SK-N-SH (cell line): Measurements from ENCODE around the gene CELSR2. TPM values are rescaled to one million over a fixed set of nuclear protein-coding genes. Genes with fewer than 3 reads are reported as not detected.

Experiments
- CTCF ChIA-PET: fragments of 300-600, 350-600 bp; formaldehyde crosslinking; extraction: SDS; loops from one replicate; lab custom pipeline; 2021; lab: Yijun Ruan, JAX
- POLR2A ChIA-PET: fragments of 350-600 bp; sonication (Branson Sonifier 250); formaldehyde crosslinking; extraction: SDS; loops from one replicate; lab custom pipeline; 2020; ENCODE audit warnings: antibody characterized with exemption, inconsistent platforms; lab: Yijun Ruan, JAX
- DNase-seq: peaks from one replicate; pipeline ENCODE4 v3.0.0; 2012
- H2AFZ ChIP-seq: fragments of 200-600 bp; sonication (generic); 2 replicates; pipeline ENCODE4 v1.8.1; 2016; ENCODE audit warnings: antibody characterized with exemption, mild to moderate bottlenecking, low read depth
- H3F3A ChIP-seq: fragments of 200-600 bp; sonication (generic); replicated peaks from 2 replicates; pipeline ENCODE3; 2016; ENCODE audit warnings: antibody characterized with exemption, mild to moderate bottlenecking; ENCODE audit not compliant: insufficient read depth
- H3K27ac ChIP-seq, 2 experiments: fragments of 200-500 bp in 1 of 2; fragments of 200-600 bp in 1 of 2; sonication (Bioruptor generic) in 1 of 2; sonication (generic), shearing (Covaris generic) in 1 of 2; 2 replicates each; pipeline versions ENCODE4 v1.5.1 to v1.6.1; 2014 to 2016; ENCODE audit warnings: low read depth in 2 of 2, inconsistent platforms in 1 of 2, low read length in 1 of 2, mild to moderate bottlenecking in 1 of 2, mixed read lengths in 1 of 2
- H3K27me3 ChIP-seq: fragments of 200-600 bp; sonication (generic), shearing (Covaris generic); 2 replicates; pipeline ENCODE4 v1.6.1; 2016; ENCODE audit warnings: mixed run types; ENCODE audit not compliant: insufficient read depth
- H3K36me3 ChIP-seq, 2 experiments: fragments of 200-500 bp in 1 of 2; fragments of 200-600 bp in 1 of 2; sonication (Bioruptor generic) in 1 of 2; sonication (generic) in 1 of 2; replicated peaks in 1 of 2; 2 replicates each; pipeline versions ENCODE3 to v1.5.1; 2014 to 2016; ENCODE audit warnings: low read length in 1 of 2, mild to moderate bottlenecking in 1 of 2; ENCODE audit not compliant: insufficient read depth in 2 of 2, control insufficient read depth in 1 of 2
- H3K4me1 ChIP-seq, 2 experiments: fragments of 200-500 bp in 1 of 2; fragments of 200-600 bp in 1 of 2; sonication (Bioruptor generic) in 1 of 2; sonication (generic), shearing (Covaris generic) in 1 of 2; 2 replicates each; pipeline versions ENCODE4 v1.5.1 to v1.6.1; 2014 to 2016; ENCODE audit warnings: low read depth in 1 of 2, low read length in 1 of 2, mixed run types in 1 of 2; ENCODE audit not compliant: insufficient read depth in 2 of 2, control insufficient read depth in 1 of 2
- H3K4me2 ChIP-seq: fragments of 200-600 bp; sonication (generic), shearing (Covaris generic); 2 replicates; pipeline ENCODE4 v1.6.1; 2017; ENCODE audit warnings: mixed run types
- H3K4me3 ChIP-seq, 2 experiments: fragments of 200-500 bp in 1 of 2; fragments of 200-600 bp in 1 of 2; sonication (Bioruptor generic) in 1 of 2; sonication (generic), shearing (Covaris generic) in 1 of 2; 2 replicates each; pipeline versions ENCODE4 v1.5.1 to v1.8.1; 2014 to 2016; ENCODE audit warnings: low read depth in 2 of 2, inconsistent platforms in 1 of 2, low read length in 1 of 2, mild to moderate bottlenecking in 1 of 2, mixed read lengths in 1 of 2, moderate library complexity in 1 of 2
- H3K79me2 ChIP-seq: fragments of 200-600 bp; sonication (generic); 2 replicates; pipeline ENCODE4 v1.8.1; 2017; ENCODE audit warnings: mild to moderate bottlenecking; ENCODE audit not compliant: insufficient read depth
- H3K9ac ChIP-seq: fragments of 200-600 bp; sonication (generic); 2 replicates; pipeline ENCODE4 v1.6.1; 2017; ENCODE audit warnings: mixed run types
- H3K9me2 ChIP-seq: fragments of 200-600 bp; sonication (generic); 2 replicates; pipeline ENCODE4 v1.6.1; 2017; ENCODE audit warnings: mixed run types
- H3K9me3 ChIP-seq: fragments of 200-600 bp; sonication (generic); 2 replicates; pipeline ENCODE4 v1.6.1; 2017; ENCODE audit warnings: mixed run types, mild to moderate bottlenecking, moderate library complexity
- H4K20me1 ChIP-seq: fragments of 200-600 bp; sonication (generic); 2 replicates; pipeline ENCODE4 v1.6.1; 2017; ENCODE audit warnings: mild to moderate bottlenecking, mixed run types; ENCODE audit not compliant: insufficient read depth
- EZH2phosphoT487 ChIP-seq: fragments of 200-600 bp; sonication (generic); IDR thresholded peaks from 2 replicates; pipeline ENCODE4 v1.6.1; 2017; ENCODE audit warnings: low read depth, mixed run types, mild to moderate bottlenecking, antibody characterized with exemption, moderate library complexity, borderline replicate concordance
- FOSL2 ChIP-seq: IDR thresholded peaks from 2 replicates; pipeline ENCODE4 v1.4.0; 2012; ENCODE audit warnings: low read depth, mild to moderate bottlenecking, moderate library complexity, borderline replicate concordance
- FOXJ3 ChIP-seq: sonication (generic); formaldehyde crosslinking; IDR thresholded peaks from 2 replicates; pipeline ENCODE4 v1.5.1; 2020; ENCODE audit warnings: mild to moderate bottlenecking, missing genetic modification reagents
- FOXM1 ChIP-seq: IDR thresholded peaks from 2 replicates; pipeline ENCODE4 v1.4.0; 2012; ENCODE audit warnings: low read depth, mild to moderate bottlenecking
- GABPA ChIP-seq: IDR thresholded peaks from 2 replicates; pipeline ENCODE4 v1.4.0; 2012; ENCODE audit warnings: low read depth, mild to moderate bottlenecking
- GATA2 ChIP-seq: sonication (generic); formaldehyde crosslinking; IDR thresholded peaks from 2 replicates; pipeline ENCODE4 v1.5.0; 2020; ENCODE audit warnings: mild to moderate bottlenecking, missing genetic modification reagents
- MXI1 ChIP-seq: IDR thresholded peaks from 2 replicates; pipeline ENCODE4 v1.6.1; 2012; ENCODE audit warnings: mild to moderate bottlenecking, low read depth, low read length, improper control_type of control experiment
- NRF1 ChIP-seq: IDR thresholded peaks from 2 replicates; pipeline ENCODE4 v1.6.1; 2012; ENCODE audit warnings: low read depth, mild to moderate bottlenecking, low read length
- RCOR1 ChIP-seq: fragments of 150-350 bp; IDR thresholded peaks from 2 replicates; pipeline ENCODE4 v1.6.1; 2017; ENCODE audit warnings: antibody characterized with exemption, low read length
- SMC3 ChIP-seq: IDR thresholded peaks from 2 replicates; pipeline ENCODE4 v1.6.1; 2012; ENCODE audit warnings: low read depth, low read length, improper control_type of control experiment
- TAF1 ChIP-seq: IDR thresholded peaks from 2 replicates; pipeline ENCODE4 v1.6.1; 2012; ENCODE audit warnings: low read depth, mild to moderate bottlenecking, low read length, moderate library complexity, borderline replicate concordance
- TCF12 ChIP-seq: IDR thresholded peaks from 2 replicates; pipeline ENCODE4 v1.4.0; 2012
- YY1 ChIP-seq: IDR thresholded peaks from 2 replicates; pipeline ENCODE4 v1.4.0; 2012; ENCODE audit warnings: low read depth, mild to moderate bottlenecking
- WGBS: methylation state at CpG from one replicate; pipeline ENCODE4 v1.1.6; 2017; ENCODE audit warnings: low lambda C conversion rate; 5-methylcytosine and 5-hydroxymethylcytosine counted together
- polyA plus RNA-seq, 3 experiments: library from polyadenylated mRNA; depleted of rRNA; stranded (reverse); fragments of >200 nt; gene quantifications; 2 replicates each; pipeline ENCODE4 v1.2.3, GENCODE V29; 2012
- TF ChIP-seq, protein P1 (sequence below): IDR thresholded peaks from 2 replicates; pipeline ENCODE4 v1.4.0; 2012; ENCODE audit warnings: low read depth, borderline replicate concordance
- TF ChIP-seq, protein P2 (sequence below): fragments of 150-350 bp; IDR thresholded peaks from 2 replicates; pipeline ENCODE4 v1.6.1; 2016; ENCODE audit warnings: mild to moderate bottlenecking, low read depth, low read length
- TF ChIP-seq, protein P3 (sequence below): IDR thresholded peaks from 2 replicates; pipeline ENCODE4 v1.4.0; 2012; ENCODE audit warnings: low read depth
- TF ChIP-seq, protein P4 (sequence below): fragments of 200-600 bp; sonication (generic); IDR thresholded peaks from 2 replicates; pipeline ENCODE4 v1.6.1; 2017; ENCODE audit warnings: antibody characterized with exemption, mild to moderate bottlenecking, moderate library complexity

Gene CELSR2
- polyA plus RNA-seq, 1 of the 3 experiments (the other 2 are of a cell fraction) = 3.5 TPM

DNA sequence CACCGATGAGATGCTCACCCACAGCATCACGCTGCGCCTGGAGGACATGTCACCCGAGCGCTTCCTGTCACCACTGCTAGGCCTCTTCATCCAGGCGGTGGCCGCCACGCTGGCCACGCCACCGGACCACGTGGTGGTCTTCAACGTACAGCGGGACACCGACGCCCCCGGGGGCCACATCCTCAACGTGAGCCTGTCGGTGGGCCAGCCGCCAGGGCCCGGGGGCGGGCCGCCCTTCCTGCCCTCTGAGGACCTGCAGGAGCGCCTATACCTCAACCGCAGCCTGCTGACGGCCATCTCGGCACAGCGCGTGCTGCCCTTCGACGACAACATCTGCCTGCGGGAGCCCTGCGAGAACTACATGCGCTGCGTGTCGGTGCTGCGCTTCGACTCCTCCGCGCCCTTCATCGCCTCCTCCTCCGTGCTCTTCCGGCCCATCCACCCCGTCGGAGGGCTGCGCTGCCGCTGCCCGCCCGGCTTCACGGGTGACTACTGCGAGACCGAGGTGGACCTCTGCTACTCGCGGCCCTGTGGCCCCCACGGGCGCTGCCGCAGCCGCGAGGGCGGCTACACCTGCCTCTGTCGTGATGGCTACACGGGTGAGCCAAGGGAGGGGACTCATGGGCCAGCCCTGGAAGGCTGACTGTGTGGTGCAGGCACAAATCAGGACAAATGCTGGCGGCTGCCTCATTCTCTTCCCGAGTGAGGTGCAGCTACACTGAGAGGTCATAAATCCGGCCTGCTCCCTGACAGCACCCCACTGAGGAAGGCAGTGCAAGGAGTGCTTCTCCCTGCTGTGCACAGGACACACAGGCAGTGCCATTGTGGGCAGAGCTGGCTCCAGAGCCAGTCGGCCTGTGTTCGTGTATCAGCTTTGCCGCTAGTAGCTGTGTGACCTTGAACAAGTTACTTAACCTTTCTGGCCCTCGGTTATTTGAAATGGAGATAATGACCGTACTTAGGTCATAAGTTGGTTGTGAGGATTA is 9.4 kb downstream of the CELSR2 start:
- Histone ChIP-seq H3K4me3 (no peak overlapping the region), H4K20me1 (no peaks in the 10 kb centered on the region), H3K79me2 (no peaks in the 10 kb centered on the region), H3K27ac (no peak overlapping the region; a peak in 1 of 4 replicates), H3F3A (no peaks in the 10 kb centered on the region), H2AFZ (no peak overlapping the region), H3K4me2 (no peak overlapping the region), H3K9ac (no peak overlapping the region), H3K36me3 (peaks cover 0 to 5% of the 10 kb centered on the region in 2 experiments), H3K4me1 (peaks cover 0 to 44% of the 10 kb centered on the region in 2 experiments; a peak in 2 of 4 replicates), H3K27me3 (no peaks in the 10 kb centered on the region), H3K9me2 (no peaks in the 10 kb centered on the region), H3K9me3 (no peaks in the 10 kb centered on the region)
- ChIA-PET POLR2A (no interaction called here), CTCF (interaction anchor here (1.4 to 2.1 kb wide), 5 partner anchors 11 to 274 kb away, joined by 3 to 7 read pairs (median 5); a partner anchor contains a TSS)
- 94% methylated on average over 51 of the region's 69 CpGs for WGBS
- DNase-seq = no peak
- TF ChIP-seq TAF1 = no peak
- TF ChIP-seq, protein P1, sequence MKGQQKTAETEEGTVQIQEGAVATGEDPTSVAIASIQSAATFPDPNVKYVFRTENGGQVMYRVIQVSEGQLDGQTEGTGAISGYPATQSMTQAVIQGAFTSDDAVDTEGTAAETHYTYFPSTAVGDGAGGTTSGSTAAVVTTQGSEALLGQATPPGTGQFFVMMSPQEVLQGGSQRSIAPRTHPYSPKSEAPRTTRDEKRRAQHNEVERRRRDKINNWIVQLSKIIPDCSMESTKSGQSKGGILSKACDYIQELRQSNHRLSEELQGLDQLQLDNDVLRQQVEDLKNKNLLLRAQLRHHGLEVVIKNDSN = no peak
- TF ChIP-seq GABPA = no peak
- TF ChIP-seq FOXJ3 = no peak
- no peak for TF ChIP-seq RCOR1
- TF ChIP-seq TCF12 = no peak
- no peak for TF ChIP-seq FOXM1
- TF ChIP-seq EZH2phosphoT487 = no peak
- no peak for TF ChIP-seq MXI1
- TF ChIP-seq, protein P2, sequence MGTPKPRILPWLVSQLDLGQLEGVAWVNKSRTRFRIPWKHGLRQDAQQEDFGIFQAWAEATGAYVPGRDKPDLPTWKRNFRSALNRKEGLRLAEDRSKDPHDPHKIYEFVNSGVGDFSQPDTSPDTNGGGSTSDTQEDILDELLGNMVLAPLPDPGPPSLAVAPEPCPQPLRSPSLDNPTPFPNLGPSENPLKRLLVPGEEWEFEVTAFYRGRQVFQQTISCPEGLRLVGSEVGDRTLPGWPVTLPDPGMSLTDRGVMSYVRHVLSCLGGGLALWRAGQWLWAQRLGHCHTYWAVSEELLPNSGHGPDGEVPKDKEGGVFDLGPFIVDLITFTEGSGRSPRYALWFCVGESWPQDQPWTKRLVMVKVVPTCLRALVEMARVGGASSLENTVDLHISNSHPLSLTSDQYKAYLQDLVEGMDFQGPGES = no peak
- TF ChIP-seq FOSL2 = no peak
- TF ChIP-seq, protein P3, sequence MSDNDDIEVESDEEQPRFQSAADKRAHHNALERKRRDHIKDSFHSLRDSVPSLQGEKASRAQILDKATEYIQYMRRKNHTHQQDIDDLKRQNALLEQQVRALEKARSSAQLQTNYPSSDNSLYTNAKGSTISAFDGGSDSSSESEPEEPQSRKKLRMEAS = no peak
- TF ChIP-seq, protein P4, sequence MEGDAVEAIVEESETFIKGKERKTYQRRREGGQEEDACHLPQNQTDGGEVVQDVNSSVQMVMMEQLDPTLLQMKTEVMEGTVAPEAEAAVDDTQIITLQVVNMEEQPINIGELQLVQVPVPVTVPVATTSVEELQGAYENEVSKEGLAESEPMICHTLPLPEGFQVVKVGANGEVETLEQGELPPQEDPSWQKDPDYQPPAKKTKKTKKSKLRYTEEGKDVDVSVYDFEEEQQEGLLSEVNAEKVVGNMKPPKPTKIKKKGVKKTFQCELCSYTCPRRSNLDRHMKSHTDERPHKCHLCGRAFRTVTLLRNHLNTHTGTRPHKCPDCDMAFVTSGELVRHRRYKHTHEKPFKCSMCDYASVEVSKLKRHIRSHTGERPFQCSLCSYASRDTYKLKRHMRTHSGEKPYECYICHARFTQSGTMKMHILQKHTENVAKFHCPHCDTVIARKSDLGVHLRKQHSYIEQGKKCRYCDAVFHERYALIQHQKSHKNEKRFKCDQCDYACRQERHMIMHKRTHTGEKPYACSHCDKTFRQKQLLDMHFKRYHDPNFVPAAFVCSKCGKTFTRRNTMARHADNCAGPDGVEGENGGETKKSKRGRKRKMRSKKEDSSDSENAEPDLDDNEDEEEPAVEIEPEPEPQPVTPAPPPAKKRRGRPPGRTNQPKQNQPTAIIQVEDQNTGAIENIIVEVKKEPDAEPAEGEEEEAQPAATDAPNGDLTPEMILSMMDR = no peak
- TF ChIP-seq NRF1 = no peak
- TF ChIP-seq GATA2 (CRISPR knock-in tag) = no peak
- no peak for TF ChIP-seq YY1
- TF ChIP-seq SMC3 = no peak
